22Rv1 (cell line): ENCODE results near the gene ZNF133.
"Not testable (repeated sequence)": the region's sequence is repeated elsewhere in the genome, so short reads cannot be mapped to it uniquely, and the experiment has no call there.

Source experiments
- H3K27ac ChIP-seq: fragments of 450-650 bp; 2 replicates; pipeline ENCODE4 v1.5.1; 2017
- ZFX ChIP-seq: fragments of 450-650 bp; IDR thresholded peaks from 2 replicates; pipeline ENCODE4 v1.6.1; 2017; ENCODE audit warnings: antibody characterized with exemption, borderline replicate concordance
- TF ChIP-seq, protein P1 (sequence below): fragments of 450-650 bp; IDR thresholded peaks from 2 replicates; pipeline ENCODE4 v1.5.1; 2017; ENCODE audit warnings: mild to moderate bottlenecking

The ZNF133 gene

DNA sequence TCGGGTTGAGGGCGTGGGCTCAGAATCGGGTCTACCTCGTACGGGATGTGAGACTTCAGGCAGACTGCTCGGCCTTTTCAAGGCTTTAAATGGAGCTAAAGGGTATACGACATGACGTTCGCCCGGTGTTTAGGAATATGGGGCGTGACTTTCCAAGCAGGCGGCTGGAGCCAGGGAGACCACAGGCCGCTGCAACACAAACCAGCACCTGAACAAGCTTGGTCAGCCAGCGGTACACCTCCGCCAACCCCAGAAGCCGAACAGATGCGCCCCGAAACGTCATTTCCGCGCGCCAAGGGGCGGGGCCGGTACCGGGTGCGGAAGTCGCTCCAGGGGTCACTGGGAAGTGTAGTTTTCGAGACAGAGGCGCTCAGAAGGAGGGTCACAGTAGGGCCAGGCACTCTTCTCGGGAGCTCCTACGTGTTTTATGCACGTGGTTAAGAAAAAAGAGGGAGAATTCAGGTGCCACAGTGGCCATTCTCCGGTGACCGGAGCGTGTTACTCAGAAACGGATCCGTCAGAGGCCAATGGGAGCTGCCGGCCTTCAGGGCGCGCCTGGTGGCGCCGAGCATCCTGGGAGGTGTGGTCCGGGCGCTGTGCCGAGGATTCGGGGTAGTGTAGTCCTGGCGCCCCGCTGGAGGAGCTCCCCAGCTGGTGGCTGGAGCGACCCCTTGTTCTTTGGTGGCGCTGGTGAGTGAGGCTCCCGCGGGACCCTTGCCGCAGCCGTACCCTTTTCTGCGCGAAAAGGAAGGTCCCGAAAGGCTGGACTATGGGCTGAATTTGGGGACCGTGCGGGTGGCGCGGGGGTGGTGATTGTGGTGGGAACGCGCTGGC lies at the start of gene ZNF133:
Gene ZNF133, plus strand, starts transcription at position 613 of the 834 bp plus-strand sequence. CDS start 17,160 bp downstream, outside the sequence.
- H3K27ac ChIP-seq = peak within 1 kb of the TSS; percentile 81
- TF ChIP-seq, protein P1, sequence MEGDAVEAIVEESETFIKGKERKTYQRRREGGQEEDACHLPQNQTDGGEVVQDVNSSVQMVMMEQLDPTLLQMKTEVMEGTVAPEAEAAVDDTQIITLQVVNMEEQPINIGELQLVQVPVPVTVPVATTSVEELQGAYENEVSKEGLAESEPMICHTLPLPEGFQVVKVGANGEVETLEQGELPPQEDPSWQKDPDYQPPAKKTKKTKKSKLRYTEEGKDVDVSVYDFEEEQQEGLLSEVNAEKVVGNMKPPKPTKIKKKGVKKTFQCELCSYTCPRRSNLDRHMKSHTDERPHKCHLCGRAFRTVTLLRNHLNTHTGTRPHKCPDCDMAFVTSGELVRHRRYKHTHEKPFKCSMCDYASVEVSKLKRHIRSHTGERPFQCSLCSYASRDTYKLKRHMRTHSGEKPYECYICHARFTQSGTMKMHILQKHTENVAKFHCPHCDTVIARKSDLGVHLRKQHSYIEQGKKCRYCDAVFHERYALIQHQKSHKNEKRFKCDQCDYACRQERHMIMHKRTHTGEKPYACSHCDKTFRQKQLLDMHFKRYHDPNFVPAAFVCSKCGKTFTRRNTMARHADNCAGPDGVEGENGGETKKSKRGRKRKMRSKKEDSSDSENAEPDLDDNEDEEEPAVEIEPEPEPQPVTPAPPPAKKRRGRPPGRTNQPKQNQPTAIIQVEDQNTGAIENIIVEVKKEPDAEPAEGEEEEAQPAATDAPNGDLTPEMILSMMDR = no peak
- no peak for TF ChIP-seq ZFX

DNA sequence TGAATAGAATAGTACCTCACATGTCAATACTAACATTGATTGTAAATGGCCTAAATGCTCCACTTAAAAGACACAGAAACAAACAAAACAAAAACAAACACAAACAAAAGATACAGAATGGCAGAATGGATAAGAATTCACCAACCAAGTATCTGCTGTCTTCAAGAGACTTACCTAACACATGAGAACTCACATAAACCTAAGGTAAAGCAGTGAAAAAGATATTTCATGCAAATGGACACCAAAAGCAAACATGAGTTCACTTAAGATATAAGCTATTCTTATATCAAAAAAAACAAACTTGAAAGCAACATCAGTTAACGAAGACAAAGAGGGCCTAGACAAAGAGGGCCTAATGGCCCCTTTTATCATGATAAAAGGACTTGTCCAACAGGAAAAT lies 47.3 kb upstream of the ZNF133 start:
- TF ChIP-seq ZFX = no peak
- TF ChIP-seq, protein P1 = no peak

GRCh38 chr20:18243802-18244201 lies 44.5 kb upstream of the ZNF133 start:
- TF ChIP-seq, protein P1 = no peak
- TF ChIP-seq ZFX = no peak
- no peak overlapping the region for H3K27ac ChIP-seq

More for the DNA sequence above, 47.3 kb upstream of the ZNF133 start:
- no peak overlapping the region for H3K27ac ChIP-seq

- H3K27ac ChIP-seq = not testable (repeated sequence)
Observed at GRCh38 chr20:18248545-18248944, 39.8 kb upstream of the ZNF133 start.

DNA sequence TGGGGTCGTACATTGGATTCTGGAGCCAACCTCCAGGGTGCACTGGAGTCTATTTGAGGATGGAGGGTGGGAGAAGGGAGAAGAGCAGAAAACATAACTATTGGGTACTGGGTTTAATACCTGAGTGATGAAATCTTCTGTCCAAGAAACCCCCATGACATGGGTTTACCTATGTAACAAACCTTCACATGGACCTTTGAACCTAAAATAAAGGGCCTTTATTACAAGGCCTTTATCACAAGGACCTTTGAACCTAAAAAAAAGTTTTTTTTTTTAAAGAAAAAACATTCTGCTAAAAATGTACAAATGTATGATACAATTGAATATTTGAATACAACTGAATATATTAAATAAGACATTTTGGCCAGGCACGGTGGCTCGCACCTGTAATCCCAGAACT lies 38.1 kb upstream of the ZNF133 start:
- TF ChIP-seq, protein P1 = no peak
- no peak for TF ChIP-seq ZFX

GRCh38 chr20:18252597-18253451 lies 35.5 kb upstream of the ZNF133 start:
- no peak overlapping the region for H3K27ac ChIP-seq
- TF ChIP-seq ZFX = no peak
- TF ChIP-seq, protein P1 = no peak

More for the DNA sequence above, 38.1 kb upstream of the ZNF133 start:
- no peak overlapping the region for H3K27ac ChIP-seq

- no peak overlapping the region for H3K27ac ChIP-seq
- TF ChIP-seq, protein P1 = no peak
- TF ChIP-seq ZFX = no peak
Observed at GRCh38 chr20:18254615-18255014, 33.7 kb upstream of the ZNF133 start.
